Activated naive CD4-positive, alpha-beta T cell treated with anti-CD3 and anti-CD28 coated beads, Interleukin-2, amount 50 U/mL, for 16 hours (primary cell): ENCODE data around the gene CNST.
"Not testable (repeated sequence)": the region's sequence is repeated elsewhere in the genome, so short reads cannot be mapped to it uniquely, and the experiment has no call there.

Experiments
- DNase-seq: peaks from one replicate; pipeline ENCODE4 v3.0.0-alpha.2; 2020

CNST gene

GRCh38 chr1:246587606-246588005 lies 21.4 kb downstream of the CNST start:
- DNase-seq, result no peak

DNA sequence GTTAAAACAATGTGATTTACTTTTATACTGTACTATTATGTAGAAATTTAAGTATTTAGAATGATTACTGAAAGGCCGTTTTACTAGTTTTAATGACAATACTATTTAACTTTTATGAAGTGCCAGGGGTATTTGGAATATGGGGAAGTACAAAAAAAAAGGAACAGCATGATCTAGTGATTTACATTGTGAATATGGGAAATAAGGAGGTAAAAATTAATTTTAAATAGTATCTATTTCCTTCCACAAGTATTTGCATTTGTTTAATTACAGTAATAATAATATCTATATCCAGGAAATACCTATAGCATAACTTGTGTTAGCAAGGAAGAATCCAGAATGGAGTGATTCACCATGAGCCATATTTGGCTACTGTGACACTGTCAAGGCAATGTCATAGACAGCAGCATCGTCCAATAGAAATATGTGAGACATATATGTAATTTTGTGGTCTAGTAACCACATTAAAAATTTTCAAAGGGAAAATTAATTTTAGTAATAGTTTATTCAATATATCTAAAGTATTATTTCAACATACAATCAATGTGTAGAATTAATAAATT lies 22.0 kb downstream of the CNST start:
- no peak for DNase-seq

DNA sequence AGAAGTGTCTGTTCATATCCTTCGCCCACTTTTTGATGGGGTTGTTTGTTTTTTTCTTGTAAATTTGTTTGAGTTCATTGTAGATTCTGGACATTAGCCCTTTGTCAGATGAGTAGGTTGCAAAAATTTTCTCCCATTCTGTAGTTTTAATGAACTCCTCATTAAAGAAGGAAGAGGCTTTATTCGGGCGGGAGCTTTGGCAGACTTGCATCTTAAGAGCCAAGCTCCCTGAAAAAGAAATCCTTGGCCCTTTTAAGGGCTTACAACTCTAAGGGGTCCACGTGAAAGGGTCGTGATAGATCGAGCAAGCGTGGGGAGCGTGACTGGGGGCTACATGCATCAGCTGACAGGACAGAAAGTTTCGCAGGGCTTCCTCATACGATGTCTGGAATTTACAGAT lies 23.7 kb downstream of the CNST start:
- DNase-seq, result not testable (repeated sequence)

DNA sequence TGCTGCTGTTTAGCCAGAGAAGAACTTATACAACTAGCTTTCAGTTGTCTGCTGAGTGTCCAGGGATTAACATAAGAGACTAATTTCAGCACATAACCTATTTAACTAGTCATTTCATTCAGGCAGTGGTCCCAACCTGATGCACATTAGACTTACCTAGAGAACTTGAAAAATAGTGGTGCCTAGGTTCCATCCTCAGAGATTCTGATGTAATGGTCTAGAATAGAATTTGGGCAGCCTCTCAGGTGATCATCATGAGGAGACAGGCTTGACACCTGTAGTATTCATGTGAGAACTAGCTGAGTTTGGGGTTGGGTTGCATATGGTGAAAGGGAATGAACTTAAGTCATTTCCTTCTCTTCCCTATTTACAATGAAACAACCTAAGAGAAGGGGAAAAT lies 24.8 kb downstream of the CNST start:
- DNase-seq, result no peak

DNA sequence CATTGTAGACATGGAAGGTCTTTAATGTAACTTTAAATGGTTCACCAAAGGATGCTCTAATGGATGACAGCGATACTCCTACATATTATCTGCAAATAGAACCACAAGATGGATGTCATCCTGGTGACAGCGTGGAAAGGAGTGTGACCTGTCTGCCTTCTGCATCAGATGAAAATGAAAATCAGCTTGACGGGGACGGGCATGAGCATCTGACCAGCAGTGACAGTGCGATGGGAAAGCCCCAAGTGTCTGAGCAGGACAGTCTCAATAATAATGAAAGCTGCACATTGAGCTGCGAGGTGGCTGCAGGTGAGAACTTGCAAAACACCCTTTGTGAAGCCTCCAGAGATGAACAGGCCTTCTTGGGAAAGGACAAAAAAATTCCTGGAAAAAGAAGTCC lies 25.2 kb downstream of the CNST start:
- DNase-seq, result no peak

DNA sequence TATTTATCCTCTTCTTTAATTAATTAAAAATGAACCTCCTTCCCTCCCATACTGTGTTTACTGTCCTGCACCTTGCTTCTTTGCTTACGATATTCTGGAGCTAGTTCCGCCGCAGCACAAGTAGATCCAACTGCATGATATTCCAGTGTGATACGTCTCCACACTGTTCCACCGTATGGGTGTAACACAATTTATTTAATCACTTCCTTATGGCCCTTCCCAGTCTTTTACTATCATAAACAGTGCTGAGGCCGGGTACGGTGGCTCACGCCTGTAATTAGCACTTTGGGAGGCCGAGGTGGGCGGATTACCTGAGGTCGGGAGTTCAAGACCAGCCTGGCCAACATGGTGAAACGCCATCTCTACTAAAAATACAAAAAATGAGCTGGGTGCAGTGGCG lies 25.7 kb downstream of the CNST start:
- no peak for DNase-seq

DNA sequence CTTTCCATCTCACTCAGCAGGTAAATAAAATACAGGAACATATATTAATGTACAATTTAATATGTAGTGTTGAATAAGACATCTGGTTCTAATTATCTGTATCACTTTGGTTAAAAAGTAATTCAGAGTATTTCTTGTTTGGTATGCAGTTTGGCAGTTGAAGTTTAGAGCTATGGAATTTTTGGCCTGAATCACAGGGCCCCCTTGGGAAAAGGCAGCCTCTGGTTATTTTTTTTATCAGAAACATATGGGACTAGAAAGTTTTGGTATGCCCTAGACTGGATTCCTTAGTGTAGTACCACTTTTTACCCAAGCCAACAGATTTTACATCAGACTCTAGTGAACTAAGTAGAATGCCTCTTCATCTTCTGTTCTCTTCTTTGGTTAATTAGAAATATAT lies 26.4 kb downstream of the CNST start:
- no peak for DNase-seq

- no peak for DNase-seq
Measured at GRCh38 chr1:246595146-246595545, 28.9 kb downstream of the CNST start.

GRCh38 chr1:246597340-246597739 lies 31.1 kb downstream of the CNST start:
- DNase-seq, result no peak

GRCh38 chr1:246597971-246598370 lies 31.7 kb downstream of the CNST start:
- no peak for DNase-seq

GRCh38 chr1:246599315-246599714 lies 33.1 kb downstream of the CNST start:
- no peak for DNase-seq

- DNase-seq, result no peak
Measured at GRCh38 chr1:246600579-246600978, 34.3 kb downstream of the CNST start.

- DNase-seq, result no peak
Measured at GRCh38 chr1:246602194-246602593, 35.9 kb downstream of the CNST start.

- not testable (repeated sequence) for DNase-seq
Measured at GRCh38 chr1:246605231-246605630, 39.0 kb downstream of the CNST start.

DNA sequence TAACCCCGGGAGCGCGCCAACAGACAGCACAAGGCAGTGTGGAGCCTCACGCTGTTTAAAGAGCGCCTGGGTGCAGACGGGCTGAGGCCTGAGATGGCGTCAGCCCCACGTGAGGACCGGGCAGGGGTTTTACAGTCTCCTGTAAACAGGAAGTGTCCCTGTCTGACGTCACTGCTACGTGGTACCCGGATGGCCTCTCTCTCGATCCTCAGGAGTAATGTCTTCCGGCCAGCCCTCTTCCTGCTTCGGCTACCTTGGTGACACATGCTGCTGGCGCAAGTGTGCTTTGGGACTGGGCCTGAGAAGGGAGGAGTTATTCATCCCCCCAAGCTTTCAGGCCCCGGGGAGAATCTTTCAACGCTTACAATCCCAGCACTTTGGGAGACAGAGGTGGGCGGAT lies 41.2 kb downstream of the CNST start:
- no peak for DNase-seq

GRCh38 chr1:246608616-246609376 lies 42.5 kb downstream of the CNST start:
- DNase-seq, result no peak

DNA sequence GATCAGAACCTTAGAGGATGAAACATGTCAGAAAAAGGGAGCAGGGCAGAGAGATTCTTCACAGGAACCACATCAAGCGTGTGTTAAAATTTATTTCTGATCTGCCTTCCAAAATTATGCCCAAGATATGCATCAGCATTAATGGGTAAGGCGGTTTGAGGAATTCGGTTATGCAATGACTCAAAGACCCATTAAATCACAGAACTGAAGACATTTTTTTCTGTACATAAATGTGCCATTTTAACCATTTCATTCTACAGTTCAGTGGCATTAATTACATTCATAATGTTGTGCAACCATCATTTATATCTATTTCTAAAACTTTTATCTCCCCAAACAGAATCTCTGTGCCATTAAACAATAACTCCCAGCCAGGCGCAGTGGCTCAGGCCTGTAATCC lies 43.4 kb downstream of the CNST start:
- DNase-seq, result no peak

DNA sequence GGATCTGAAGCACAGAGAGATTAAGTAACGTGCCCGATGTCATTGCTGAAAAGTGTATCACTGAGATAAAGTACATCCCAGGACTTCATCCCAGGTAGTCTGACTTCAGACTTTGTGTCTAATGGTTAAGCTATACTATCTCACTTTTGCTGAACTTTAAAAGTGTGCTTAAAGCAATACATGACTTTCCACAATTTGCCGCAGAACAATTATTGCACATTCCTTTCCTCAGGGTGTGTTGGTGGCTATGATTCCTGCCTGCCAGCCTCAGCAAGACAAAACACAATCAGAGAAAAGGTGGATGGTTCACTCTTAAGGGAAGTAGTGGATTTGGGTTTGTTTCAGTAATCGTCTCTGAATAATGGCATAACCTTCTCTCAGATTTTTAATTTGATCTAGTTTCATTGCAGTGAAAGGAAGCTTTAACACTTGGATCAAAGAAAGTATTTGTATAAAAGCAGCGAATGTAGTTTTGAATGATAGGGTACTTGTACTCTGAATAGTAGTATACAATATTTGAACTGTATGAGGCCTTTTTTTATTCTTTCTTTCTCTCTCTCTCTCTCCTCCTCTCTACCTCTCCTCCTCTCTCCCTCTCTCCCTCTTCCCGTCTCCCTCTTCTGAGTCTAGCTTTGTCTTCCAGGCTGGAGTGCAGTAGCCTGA lies 47.0 kb downstream of the CNST start:
- no peak for DNase-seq

GRCh38 chr1:246617156-246617555 lies 50.9 kb downstream of the CNST start:
- DNase-seq, result no peak

DNA sequence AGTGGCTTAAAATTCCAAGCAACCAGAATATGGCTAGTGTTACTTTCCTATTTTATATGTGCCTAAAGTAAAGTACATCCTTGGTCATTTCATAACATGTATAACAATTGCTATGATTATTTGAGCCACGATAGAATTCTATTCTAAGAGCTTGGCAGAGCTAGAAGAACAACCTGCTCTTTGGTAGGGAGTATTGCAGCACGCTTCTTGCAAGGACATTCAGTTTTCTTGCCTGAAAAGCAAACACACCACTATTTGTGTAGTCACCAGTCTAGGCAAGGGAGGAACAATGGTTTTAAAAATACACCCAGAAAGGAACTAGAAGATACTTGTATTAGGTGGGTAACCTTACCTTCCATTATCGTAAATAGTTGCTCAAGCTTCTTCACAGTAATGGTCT lies 51.5 kb downstream of the CNST start:
- no peak for DNase-seq

- no peak for DNase-seq
Measured at GRCh38 chr1:246618240-246618808, 52.1 kb downstream of the CNST start.

DNA sequence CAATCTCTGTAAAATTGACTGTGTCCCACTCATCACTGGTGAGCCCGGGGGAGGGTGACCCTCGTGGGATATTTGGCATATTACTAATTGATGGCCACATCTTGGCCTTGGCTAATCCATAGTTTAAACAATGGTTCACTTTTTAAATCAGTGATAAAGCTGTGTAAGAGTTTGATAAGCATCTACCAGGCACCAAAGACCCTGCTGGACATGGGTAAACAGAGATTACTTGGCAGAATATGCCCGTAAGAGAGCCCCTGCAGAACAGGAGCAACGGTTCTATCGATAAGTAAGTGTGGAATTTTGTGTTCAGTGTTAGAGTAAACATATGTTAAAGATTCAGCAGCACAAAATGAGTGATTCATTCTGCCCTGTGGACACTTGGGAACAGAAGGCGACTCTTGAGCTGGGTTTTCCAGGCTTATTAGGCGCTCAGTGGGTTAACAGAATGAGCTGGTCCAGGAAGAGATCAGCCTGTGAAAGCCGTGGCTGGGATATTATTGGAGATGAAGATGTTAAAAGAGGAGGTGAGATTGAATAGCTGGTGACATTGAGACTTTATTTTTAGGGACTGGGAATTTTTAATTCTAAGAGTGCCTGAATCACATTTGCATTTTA lies 55.9 kb downstream of the CNST start:
- no peak for DNase-seq

DNA sequence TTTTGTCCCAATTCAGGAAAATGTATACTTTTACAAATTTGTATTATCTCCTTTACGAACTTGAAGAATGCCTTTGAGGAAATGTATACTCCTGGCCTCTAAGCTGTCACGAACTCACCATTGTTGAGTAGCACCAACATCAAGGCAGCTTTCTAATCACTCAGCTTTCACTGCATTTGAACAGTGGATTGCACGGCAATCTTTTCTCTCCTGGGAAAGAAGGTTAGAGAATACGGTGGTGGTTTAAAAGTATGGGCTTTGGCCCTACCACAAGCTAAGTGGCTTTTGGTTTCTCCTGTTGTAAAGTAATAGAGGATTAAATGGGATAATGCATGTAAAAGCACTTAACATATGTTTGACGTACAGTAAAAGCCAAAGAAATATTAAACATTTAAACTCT lies 57.8 kb downstream of the CNST start:
- no peak for DNase-seq

DNA sequence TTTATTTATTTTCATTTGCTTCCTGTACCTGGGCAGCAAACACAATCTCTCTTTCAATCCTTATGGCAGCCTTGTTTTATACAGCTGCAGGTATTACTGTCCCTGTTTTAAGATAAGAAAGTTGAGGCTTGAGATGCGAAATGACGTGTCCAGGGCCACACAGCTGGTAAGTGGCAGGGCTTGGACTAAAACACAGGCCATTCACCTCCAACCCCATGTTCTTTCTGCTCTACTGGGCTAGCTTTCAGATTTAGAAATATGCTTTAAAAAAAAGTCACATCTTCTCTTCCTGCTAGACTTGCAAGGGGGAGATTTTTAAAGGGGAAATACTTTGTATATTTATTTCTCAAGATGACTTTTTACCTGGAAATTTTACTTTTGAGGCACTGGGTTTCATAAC lies 62.8 kb downstream of the CNST start:
- DNase-seq, result no peak
